ENCODE measurements around the gene TBX5.

The TBX5 gene

GRCh38 chr12:114404926-114405518 lies 922 bp downstream of the TBX5 start:
- DNase-seq = no peak

GRCh38 chr12:114404083-114404925 lies 1.6 kb downstream of the TBX5 start:
- DNase-seq = no peak

- DNase-seq = no peak
Measured at GRCh38 chr12:114403690-114404066, 2.3 kb downstream of the TBX5 start.

- DNase-seq = no peak
Measured at GRCh38 chr12:114403011-114403689, 2.8 kb downstream of the TBX5 start.

- no peak for DNase-seq
Measured at GRCh38 chr12:114402084-114402717, 3.7 kb downstream of the TBX5 start.

- no peak for DNase-seq
Measured at GRCh38 chr12:114401328-114402083, 4.4 kb downstream of the TBX5 start.

- DNase-seq = no peak
Measured at GRCh38 chr12:114400925-114401324, 5.0 kb downstream of the TBX5 start.

- DNase-seq = no peak
Measured at GRCh38 chr12:114400361-114400811, 5.6 kb downstream of the TBX5 start.

- DNase-seq = no peak
Measured at GRCh38 chr12:114399664-114400211, 6.2 kb downstream of the TBX5 start.

- DNase-seq = no peak
Measured at GRCh38 chr12:114397978-114398881, 7.7 kb downstream of the TBX5 start.

GRCh38 chr12:114396869-114397719 lies 8.8 kb downstream of the TBX5 start:
- no peak for DNase-seq

GRCh38 chr12:114396153-114396868 lies 9.6 kb downstream of the TBX5 start:
- no peak for DNase-seq

GRCh38 chr12:114395755-114396152 lies 10.2 kb downstream of the TBX5 start:
- DNase-seq = no peak

GRCh38 chr12:114395233-114395632 lies 10.7 kb downstream of the TBX5 start:
- no peak for DNase-seq

- no peak for DNase-seq
Measured at GRCh38 chr12:114393569-114393968, 12.4 kb downstream of the TBX5 start.

GRCh38 chr12:114392909-114393308 lies 13.0 kb downstream of the TBX5 start:
- DNase-seq = no peak

- no peak for DNase-seq
Measured at GRCh38 chr12:114391088-114391487, 14.9 kb downstream of the TBX5 start.

GRCh38 chr12:114384739-114385138 lies 21.2 kb downstream of the TBX5 start:
- no peak for DNase-seq

GRCh38 chr12:114381177-114381576 lies 24.8 kb downstream of the TBX5 start:
- DNase-seq = no peak

- no peak for DNase-seq
Measured at GRCh38 chr12:114371733-114372132, 34.2 kb downstream of the TBX5 start.
